Prostate gland (tissue), 2 donors: ENCODE results near the gene LRRC31. TPM values are rescaled to one million over a fixed set of nuclear protein-coding genes. Genes with fewer than 3 reads are reported as not detected.

ENCODE experiments used
- DNase-seq: peaks from one replicate; pipeline ENCODE4 v3.0.0-alpha.2; 2019; ENCODE audit warnings: low spot score
- H3K27ac ChIP-seq, 2 donors: fragments of 200-600 bp; sonication (generic); 2 replicates each; pipeline ENCODE4 v1.5.1; 2017 to 2019
- H3K27me3 ChIP-seq: fragments of 200-600 bp; sonication (generic); replicated peaks from 2 replicates; pipeline ENCODE4 v1.5.1; 2019; ENCODE audit not compliant: insufficient read depth
- H3K36me3 ChIP-seq, 2 donors: fragments of 200-600 bp; sonication (generic); 1 replicate in 1 of 2; 2 replicates in 1 of 2; pipeline versions ENCODE4 v1.5.1 to v1.8.1; 2017 to 2019
- H3K4me1 ChIP-seq: fragments of 200-600 bp; sonication (generic); replicated peaks from 2 replicates; pipeline ENCODE4 v1.5.1; 2019
- H3K4me3 ChIP-seq, 2 donors: fragments of 200-600 bp; sonication (generic); 2 replicates each; pipeline ENCODE4 v1.5.1; 2017 to 2019
- H3K9me3 ChIP-seq: fragments of 200-600 bp; sonication (generic); 2 replicates; pipeline ENCODE4 v1.5.1; 2017
- CTCF ChIP-seq, 4 experiments: fragments of 200-600 bp in 2 of 4; fragments of 450-650 bp in 2 of 4; sonication (generic) in 2 of 4; IDR thresholded peaks; 1 replicate in 3 of 4; 2 replicates in 1 of 4; pipeline ENCODE4 v1.5.1; 2016 to 2019; ENCODE audit warnings: antibody characterized with exemption in 4 of 4, mild to moderate bottlenecking in 2 of 4, moderate library complexity in 2 of 4
- POLR2A ChIP-seq: fragments of 450-650 bp; IDR thresholded peaks from one replicate; pipeline ENCODE4 v1.6.1; 2016; ENCODE audit warnings: antibody characterized with exemption, mild to moderate bottlenecking
- POLR2AphosphoS5 ChIP-seq: sonication (generic); formaldehyde crosslinking; IDR thresholded peaks from one replicate; pipeline ENCODE4 v1.6.1; 2017; ENCODE audit warnings: antibody characterized with exemption
- WGBS: methylation state at CpG from one replicate; pipeline ENCODE4 v1.1.5; 2018; 5-methylcytosine and 5-hydroxymethylcytosine counted together
- intact Hi-C: fragments of 100-400 bp; cut with DNase I; formaldehyde crosslinking; loops from one replicate; pipeline ENCODE4 v1.14.2; 2022
- total RNA-seq, 2 donors: library from RNA; depleted of rRNA; stranded (reverse); fragments of >200 nt; gene quantifications; one replicate each; pipeline ENCODE4 v1.1.0, GENCODE V29; 2016

The LRRC31 gene
- total RNA-seq, 2 donors from 2014 or later: 0.91 to 1.1 TPM

GRCh38 chr3:169813757-169814517, 55.8 kb downstream of the LRRC31 start:
- Histone ChIP-seq H3K4me3 (peak overlapping the region in 1 of 2 donors; percentile 9), H3K27me3 (no peaks in the 10 kb centered on the region), H3K36me3 (no peaks in the 10 kb centered on the region), H3K9me3 (no peaks in the 10 kb centered on the region), H3K4me1 (no peaks in the 10 kb centered on the region), H3K27ac (no peak overlapping the region)
- intact Hi-C loops: no loop called here
- TF ChIP-seq POLR2AphosphoS5 (no peak), CTCF (IDR thresholded peaks at IDR 0.05) (no peak), POLR2A (no peak)
- DNase-seq: no peak
- 71% methylated on average over 27 of the region's 27 CpGs for WGBS

GRCh38 chr3:169813278-169813677, 56.5 kb downstream of the LRRC31 start:
- Histone ChIP-seq H3K9me3 (no peaks in the 10 kb centered on the region), H3K4me3 (peak overlapping the region; percentile 9 to 47), H3K36me3 (no peaks in the 10 kb centered on the region), H3K4me1 (no peaks in the 10 kb centered on the region), H3K27me3 (no peaks in the 10 kb centered on the region), H3K27ac (no peak overlapping the region)
- 74% methylated on average over 8 of the region's 8 CpGs for WGBS
- intact Hi-C loops: no loop called here
- TF ChIP-seq POLR2AphosphoS5: no peak
- TF ChIP-seq POLR2A: no peak
- TF ChIP-seq CTCF (IDR thresholded peaks at IDR 0.05): no peak
- DNase-seq: no peak

GRCh38 chr3:169812332-169813235, 57.2 kb downstream of the LRRC31 start, which contains the start of the genes LRRC34 and LRRIQ4:
LRRC34 (minus strand) TSS chr3:169812904; CDS start chr3:169812548, 356 bp downstream.
LRRIQ4 (plus strand) TSS chr3:169812870; CDS start chr3:169821922, 9,052 bp downstream.
- no peaks in the 10 kb centered on the region for H3K27me3 ChIP-seq
- peak within 1 kb of the TSS; percentile 64 to 65 for H3K27ac ChIP-seq
- no peaks in the 10 kb centered on the region for H3K36me3 ChIP-seq
- peak; percentile 41 for DNase-seq
- no peaks in the 10 kb centered on the region for H3K9me3 ChIP-seq
- H3K4me3 ChIP-seq: peak within 1 kb of the TSS; percentile 47 to 48
- TF ChIP-seq POLR2A (no peak), CTCF (IDR thresholded peaks at IDR 0.05) (peak in 1 of 4 experiments; percentile 6)
- 14% methylated on average over 27 of the region's 56 CpGs for WGBS
- intact Hi-C loops: no loop called here
- H3K4me1 ChIP-seq: no peaks in the 10 kb centered on the region

- Histone ChIP-seq H3K27me3 (no peaks in the 10 kb centered on the region), H3K4me3 (peak overlapping the region; percentile 47 to 48), H3K9me3 (no peaks in the 10 kb centered on the region), H3K27ac (peak overlapping the region; percentile 64 to 65), H3K4me1 (no peaks in the 10 kb centered on the region), H3K36me3 (no peaks in the 10 kb centered on the region)
- intact Hi-C loops: no loop called here
- TF ChIP-seq POLR2A (peak; percentile 5), POLR2AphosphoS5 (no peak)
- 2% methylated on average over 29 of the region's 29 CpGs for WGBS
- no peak for DNase-seq
These were observed 58.0 kb downstream of the LRRC31 start for GRCh38 chr3:169811631-169812331.
